Neural cell (in vitro differentiated cells): ENCODE data around the gene IRAK2. TPM values are rescaled to one million over a fixed set of nuclear protein-coding genes. Genes with fewer than 3 reads are reported as not detected.

Experiments used
- H2AFZ ChIP-seq: fragments of 200-600, 300-800 bp; sonication (generic), shearing (Covaris generic); 2 replicates; pipeline ENCODE4 v1.6.0; 2014; ENCODE audit warnings: low read depth, mild to moderate bottlenecking, antibody characterized with exemption, low read length, moderate library complexity
- H3F3A ChIP-seq: fragments of 200-600 bp; shearing (Covaris generic); 2 replicates; pipeline ENCODE4 v1.6.1; 2016; ENCODE audit warnings: mild to moderate bottlenecking, moderate library complexity, mixed read lengths, antibody characterized with exemption, low read length; ENCODE audit not compliant: insufficient read depth, poor library complexity, severe bottlenecking
- H3K27ac ChIP-seq: fragments of 200-600, 300-800 bp; sonication (generic), shearing (Covaris generic); 2 replicates; pipeline ENCODE4 v1.5.1; 2014; ENCODE audit warnings: mild to moderate bottlenecking, low read length, moderate library complexity
- H3K27me3 ChIP-seq: fragments of 300-800, 200-600 bp; sonication (generic), shearing (Covaris generic); 2 replicates; pipeline ENCODE4 v1.6.0; 2014; ENCODE audit warnings: mild to moderate bottlenecking, low read depth, low read length, moderate library complexity; ENCODE audit not compliant: insufficient read depth
- H3K36me3 ChIP-seq: fragments of 300-800, 200-600 bp; sonication (generic), shearing (Covaris generic); 2 replicates; pipeline ENCODE4 v1.5.1; 2014; ENCODE audit warnings: mild to moderate bottlenecking, antibody characterized with exemption, low read length, moderate library complexity; ENCODE audit not compliant: insufficient read depth
- H3K4me2 ChIP-seq: fragments of 300-800, 200-600 bp; sonication (generic), shearing (Covaris generic); 2 replicates; pipeline ENCODE4 v1.6.0; 2014; ENCODE audit warnings: mild to moderate bottlenecking, low read length
- H3K4me3 ChIP-seq: fragments of 300-800, 200-600 bp; sonication (generic), shearing (Covaris generic); 2 replicates; pipeline ENCODE4 v1.5.1; 2014; ENCODE audit warnings: mild to moderate bottlenecking, low read length, moderate library complexity
- H3K79me2 ChIP-seq: fragments of 200-600 bp; shearing (Covaris generic); replicated peaks from 2 replicates; pipeline ENCODE4 v1.6.0; 2014; ENCODE audit warnings: mild to moderate bottlenecking, low read length, moderate library complexity; ENCODE audit not compliant: insufficient read depth
- H3K9ac ChIP-seq: fragments of 300-800, 200-600 bp; sonication (generic), shearing (Covaris generic); 2 replicates; pipeline ENCODE4 v1.6.1; 2016; ENCODE audit warnings: mild to moderate bottlenecking, low read length, mixed read lengths
- H3K9me2 ChIP-seq: fragments of 200-600 bp; shearing (Covaris generic); 2 replicates; pipeline ENCODE4 v1.6.1; 2016; ENCODE audit warnings: mild to moderate bottlenecking, low read length, mixed read lengths; ENCODE audit not compliant: insufficient read depth
- H3K9me3 ChIP-seq: fragments of 200-600, 300-800 bp; sonication (generic), shearing (Covaris generic); 2 replicates; pipeline ENCODE4 v1.6.1; 2016; ENCODE audit warnings: mild to moderate bottlenecking, mixed run types, low read length, moderate library complexity, mixed read lengths
- H4K20me1 ChIP-seq: fragments of 200-600 bp; shearing (Covaris generic); 2 replicates; pipeline ENCODE4 v1.6.1; 2016; ENCODE audit warnings: mild to moderate bottlenecking, mixed run types; ENCODE audit not compliant: insufficient read depth
- EP300 ChIP-seq: fragments of 450-650 bp; conservative IDR thresholded peaks from 2 replicates; pipeline ENCODE4 v1.6.1; 2014; ENCODE audit warnings: antibody characterized with exemption, mild to moderate bottlenecking, moderate library complexity; ENCODE audit not compliant: poor library complexity, severe bottlenecking
- EZH2 ChIP-seq: fragments of 200-600, 300-800 bp; shearing (Covaris generic), sonication (generic); IDR thresholded peaks from 2 replicates; pipeline ENCODE4 v1.6.1; 2014; ENCODE audit warnings: antibody characterized with exemption, low read length, borderline replicate concordance, mild to moderate bottlenecking; ENCODE audit not compliant: insufficient read depth, poor library complexity, severe bottlenecking
- MXI1 ChIP-seq: fragments of 450-650 bp; conservative IDR thresholded peaks from 2 replicates; pipeline ENCODE4 v1.6.1; 2014; ENCODE audit warnings: antibody characterized with exemption, mild to moderate bottlenecking; ENCODE audit not compliant: poor library complexity, severe bottlenecking
- POLR2AphosphoS5 ChIP-seq: IDR thresholded peaks from 2 replicates; pipeline ENCODE4 v1.6.1; 2012
- RAD21 ChIP-seq: fragments of 450-650 bp; conservative IDR thresholded peaks from 2 replicates; pipeline ENCODE4 v1.6.1; 2014; ENCODE audit warnings: antibody characterized with exemption, mild to moderate bottlenecking, moderate library complexity
- SMC3 ChIP-seq: fragments of 450-650 bp; conservative IDR thresholded peaks from 2 replicates; pipeline ENCODE4 v1.6.1; 2014; ENCODE audit warnings: antibody characterized with exemption, mild to moderate bottlenecking, moderate library complexity; ENCODE audit not compliant: poor library complexity
- TAF1 ChIP-seq: IDR thresholded peaks from 2 replicates; pipeline ENCODE4 v1.6.1; 2012; ENCODE audit warnings: low read depth
- polyA plus RNA-seq: library from polyadenylated mRNA; depleted of rRNA; stranded (reverse); fragments of >200 nt; gene quantifications from 2 replicates; pipeline ENCODE4 v1.2.3, GENCODE V29; 2014
- TF ChIP-seq, protein P1 (sequence below): fragments of 450-650 bp; IDR thresholded peaks from 2 replicates; pipeline ENCODE4 v1.5.1; 2014; ENCODE audit warnings: antibody characterized with exemption, mild to moderate bottlenecking, moderate library complexity; ENCODE audit not compliant: poor library complexity, severe bottlenecking
- TF ChIP-seq, protein P2 (sequence below): IDR thresholded peaks from 2 replicates; pipeline ENCODE4 v1.6.1; 2012; ENCODE audit warnings: borderline replicate concordance

The IRAK2 gene
- polyA plus RNA-seq, 1 donor from 2014 or later: 0.84 TPM

DNA sequence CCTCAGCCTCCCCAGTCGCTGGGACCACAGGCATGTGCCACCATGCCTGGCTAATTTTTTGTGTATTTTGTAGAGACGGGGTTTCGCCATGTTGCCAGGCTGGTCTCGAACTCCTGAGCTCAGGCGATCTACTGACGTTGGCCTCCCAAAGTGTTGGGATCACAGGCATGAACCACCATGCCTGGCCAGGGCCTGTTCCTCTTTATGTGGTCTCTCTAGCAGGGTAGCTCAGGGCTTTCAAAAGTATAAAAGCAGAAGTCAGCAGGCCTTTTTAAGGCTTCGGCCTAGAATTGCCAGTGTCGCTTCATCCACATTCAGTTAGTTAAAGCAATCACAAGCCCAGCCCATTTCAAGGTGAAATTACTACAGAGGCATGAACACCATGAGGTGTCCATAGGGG lies 15.5 kb upstream of the IRAK2 start:
- Histone ChIP-seq H3K27ac (no peak overlapping the region), H3K36me3 (peaks cover 12% of the 10 kb centered on the region), H3K9ac (no peak overlapping the region), H3K4me3 (no peak overlapping the region), H3K4me2 (no peak overlapping the region), H3F3A (no peaks in the 10 kb centered on the region), H3K79me2 (peaks cover 7% of the 10 kb centered on the region), H4K20me1 (no peaks in the 10 kb centered on the region), H3K9me3 (no peaks in the 10 kb centered on the region), H3K9me2 (no peaks in the 10 kb centered on the region), H2AFZ (no peak overlapping the region), H3K27me3 (no peaks in the 10 kb centered on the region)
- TF ChIP-seq EZH2 (no peak), POLR2AphosphoS5 (no peak), TAF1 (no peak), MXI1 (no peak), EP300 (no peak), RAD21 (no peak), SMC3 (no peak)
- TF ChIP-seq, protein P1, sequence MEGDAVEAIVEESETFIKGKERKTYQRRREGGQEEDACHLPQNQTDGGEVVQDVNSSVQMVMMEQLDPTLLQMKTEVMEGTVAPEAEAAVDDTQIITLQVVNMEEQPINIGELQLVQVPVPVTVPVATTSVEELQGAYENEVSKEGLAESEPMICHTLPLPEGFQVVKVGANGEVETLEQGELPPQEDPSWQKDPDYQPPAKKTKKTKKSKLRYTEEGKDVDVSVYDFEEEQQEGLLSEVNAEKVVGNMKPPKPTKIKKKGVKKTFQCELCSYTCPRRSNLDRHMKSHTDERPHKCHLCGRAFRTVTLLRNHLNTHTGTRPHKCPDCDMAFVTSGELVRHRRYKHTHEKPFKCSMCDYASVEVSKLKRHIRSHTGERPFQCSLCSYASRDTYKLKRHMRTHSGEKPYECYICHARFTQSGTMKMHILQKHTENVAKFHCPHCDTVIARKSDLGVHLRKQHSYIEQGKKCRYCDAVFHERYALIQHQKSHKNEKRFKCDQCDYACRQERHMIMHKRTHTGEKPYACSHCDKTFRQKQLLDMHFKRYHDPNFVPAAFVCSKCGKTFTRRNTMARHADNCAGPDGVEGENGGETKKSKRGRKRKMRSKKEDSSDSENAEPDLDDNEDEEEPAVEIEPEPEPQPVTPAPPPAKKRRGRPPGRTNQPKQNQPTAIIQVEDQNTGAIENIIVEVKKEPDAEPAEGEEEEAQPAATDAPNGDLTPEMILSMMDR: no peak
- TF ChIP-seq, protein P2, sequence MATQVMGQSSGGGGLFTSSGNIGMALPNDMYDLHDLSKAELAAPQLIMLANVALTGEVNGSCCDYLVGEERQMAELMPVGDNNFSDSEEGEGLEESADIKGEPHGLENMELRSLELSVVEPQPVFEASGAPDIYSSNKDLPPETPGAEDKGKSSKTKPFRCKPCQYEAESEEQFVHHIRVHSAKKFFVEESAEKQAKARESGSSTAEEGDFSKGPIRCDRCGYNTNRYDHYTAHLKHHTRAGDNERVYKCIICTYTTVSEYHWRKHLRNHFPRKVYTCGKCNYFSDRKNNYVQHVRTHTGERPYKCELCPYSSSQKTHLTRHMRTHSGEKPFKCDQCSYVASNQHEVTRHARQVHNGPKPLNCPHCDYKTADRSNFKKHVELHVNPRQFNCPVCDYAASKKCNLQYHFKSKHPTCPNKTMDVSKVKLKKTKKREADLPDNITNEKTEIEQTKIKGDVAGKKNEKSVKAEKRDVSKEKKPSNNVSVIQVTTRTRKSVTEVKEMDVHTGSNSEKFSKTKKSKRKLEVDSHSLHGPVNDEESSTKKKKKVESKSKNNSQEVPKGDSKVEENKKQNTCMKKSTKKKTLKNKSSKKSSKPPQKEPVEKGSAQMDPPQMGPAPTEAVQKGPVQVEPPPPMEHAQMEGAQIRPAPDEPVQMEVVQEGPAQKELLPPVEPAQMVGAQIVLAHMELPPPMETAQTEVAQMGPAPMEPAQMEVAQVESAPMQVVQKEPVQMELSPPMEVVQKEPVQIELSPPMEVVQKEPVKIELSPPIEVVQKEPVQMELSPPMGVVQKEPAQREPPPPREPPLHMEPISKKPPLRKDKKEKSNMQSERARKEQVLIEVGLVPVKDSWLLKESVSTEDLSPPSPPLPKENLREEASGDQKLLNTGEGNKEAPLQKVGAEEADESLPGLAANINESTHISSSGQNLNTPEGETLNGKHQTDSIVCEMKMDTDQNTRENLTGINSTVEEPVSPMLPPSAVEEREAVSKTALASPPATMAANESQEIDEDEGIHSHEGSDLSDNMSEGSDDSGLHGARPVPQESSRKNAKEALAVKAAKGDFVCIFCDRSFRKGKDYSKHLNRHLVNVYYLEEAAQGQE: no peak

DNA sequence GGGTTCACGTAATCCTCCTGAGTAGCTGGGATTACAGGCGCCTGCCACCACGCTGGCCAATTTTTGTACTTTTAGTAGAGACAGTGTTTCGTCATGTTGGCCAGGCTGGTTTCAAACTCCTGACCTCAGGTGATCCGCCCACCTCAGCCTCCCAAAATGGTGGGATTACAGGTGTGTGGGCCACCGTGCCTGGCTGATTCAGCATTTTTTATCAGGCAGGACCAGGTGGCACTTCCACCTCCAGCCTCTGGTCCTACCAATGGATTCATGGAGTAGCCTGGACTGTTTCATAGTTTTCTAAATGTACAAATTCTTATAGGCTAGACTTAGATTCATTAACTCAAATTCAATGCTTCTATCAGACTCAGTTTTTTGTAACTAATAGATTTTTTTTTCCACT lies 13.7 kb upstream of the IRAK2 start:
- TF ChIP-seq EZH2 (no peak), POLR2AphosphoS5 (no peak), SMC3 (no peak), TAF1 (no peak), MXI1 (no peak), EP300 (no peak), RAD21 (no peak)
- TF ChIP-seq, protein P1: no peak
- TF ChIP-seq, protein P2: no peak
- Histone ChIP-seq H3K79me2 (no peaks in the 10 kb centered on the region), H2AFZ (no peak overlapping the region), H3K4me2 (no peak overlapping the region), H3K9me3 (no peaks in the 10 kb centered on the region), H3K36me3 (peaks cover 12% of the 10 kb centered on the region), H3K4me3 (no peak overlapping the region), H3K9me2 (no peaks in the 10 kb centered on the region), H4K20me1 (no peaks in the 10 kb centered on the region), H3K27ac (no peak overlapping the region), H3F3A (no peaks in the 10 kb centered on the region), H3K27me3 (no peaks in the 10 kb centered on the region), H3K9ac (no peak overlapping the region)
